NCI-H2107 treated with DMSO at 0.1 percent for 48 hours (cell line): ENCODE data around the gene CLPTM1L.
"Not testable (repeated sequence)": the region's sequence is repeated elsewhere in the genome, so short reads cannot be mapped to it uniquely, and the experiment has no call there.

Source experiments
- DNase-seq: peaks from one replicate; lab custom pipeline; 2025; ENCODE audit not compliant: unreplicated experiment; lab: John Stamatoyannopoulos, UW

The CLPTM1L gene

DNA sequence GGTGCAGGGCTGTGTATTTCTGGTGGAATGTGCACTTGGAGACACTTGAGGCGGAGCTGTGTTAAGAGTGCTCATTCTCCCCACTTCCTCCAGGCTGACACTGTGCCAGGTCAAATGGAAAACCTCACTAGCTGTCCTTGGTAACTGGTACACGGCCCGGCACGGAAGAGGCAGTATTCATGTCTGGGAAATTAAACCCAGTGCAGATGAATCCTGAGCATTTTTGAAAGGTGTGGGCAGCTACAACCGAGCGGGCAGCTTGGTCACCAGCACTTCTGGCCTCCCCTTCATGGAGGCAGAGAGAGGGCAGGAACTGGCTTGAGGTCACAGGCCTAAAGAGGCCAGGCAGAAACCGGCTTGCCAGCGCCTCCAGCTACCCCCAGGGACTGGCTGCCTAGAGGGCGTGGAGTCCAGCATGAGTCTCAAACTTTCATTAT lies 1.6 kb downstream of the CLPTM1L start:
- DNase-seq, result no peak

DNA sequence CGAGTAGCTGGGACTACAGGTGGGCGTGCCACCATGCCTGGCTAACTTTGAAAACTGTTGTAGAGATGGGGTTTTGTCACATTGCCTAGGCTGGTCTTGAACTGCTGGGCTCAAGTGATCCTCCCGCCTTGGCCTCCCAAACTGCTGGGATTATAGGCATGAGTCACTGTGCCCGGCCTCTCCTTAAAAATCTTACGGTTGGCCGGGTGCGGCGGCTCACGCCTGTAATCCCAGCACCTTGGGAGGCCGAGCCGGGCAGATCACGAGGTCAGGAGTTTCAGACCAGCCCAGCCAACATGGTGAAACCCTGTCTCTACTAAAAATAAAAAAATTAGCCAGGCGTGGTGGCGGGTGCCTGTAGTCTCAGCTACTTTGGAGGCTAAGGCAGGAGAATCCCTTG lies 2.2 kb downstream of the CLPTM1L start:
- DNase-seq, result not testable (repeated sequence)

- DNase-seq, result no peak
Measured at GRCh38 chr5:1342268-1342667, 2.6 kb downstream of the CLPTM1L start.

DNA sequence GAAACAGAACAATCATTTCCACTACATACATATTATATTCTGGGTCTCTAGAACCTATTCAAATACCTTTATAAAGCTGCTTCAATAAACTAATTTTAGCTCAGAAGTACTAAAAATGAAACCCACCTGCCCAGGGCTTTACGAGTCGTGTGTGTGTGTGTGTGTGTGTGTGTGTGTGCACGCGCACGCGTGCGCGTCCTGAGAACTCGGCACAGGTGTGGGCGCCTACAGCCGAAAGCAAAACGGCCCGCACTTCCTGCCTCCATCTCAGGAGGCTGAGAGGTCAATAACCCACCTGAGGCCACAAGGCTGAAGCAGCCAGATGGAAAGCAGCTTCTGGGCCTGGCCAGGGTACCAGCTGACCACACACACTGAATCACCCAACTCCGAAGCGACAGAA lies 3.0 kb downstream of the CLPTM1L start:
- no peak for DNase-seq

GRCh38 chr5:1339818-1340210 lies 5.1 kb downstream of the CLPTM1L start:
- not testable (repeated sequence) for DNase-seq

- not testable (repeated sequence) for DNase-seq
Measured at GRCh38 chr5:1339139-1339817, 5.6 kb downstream of the CLPTM1L start.

DNA sequence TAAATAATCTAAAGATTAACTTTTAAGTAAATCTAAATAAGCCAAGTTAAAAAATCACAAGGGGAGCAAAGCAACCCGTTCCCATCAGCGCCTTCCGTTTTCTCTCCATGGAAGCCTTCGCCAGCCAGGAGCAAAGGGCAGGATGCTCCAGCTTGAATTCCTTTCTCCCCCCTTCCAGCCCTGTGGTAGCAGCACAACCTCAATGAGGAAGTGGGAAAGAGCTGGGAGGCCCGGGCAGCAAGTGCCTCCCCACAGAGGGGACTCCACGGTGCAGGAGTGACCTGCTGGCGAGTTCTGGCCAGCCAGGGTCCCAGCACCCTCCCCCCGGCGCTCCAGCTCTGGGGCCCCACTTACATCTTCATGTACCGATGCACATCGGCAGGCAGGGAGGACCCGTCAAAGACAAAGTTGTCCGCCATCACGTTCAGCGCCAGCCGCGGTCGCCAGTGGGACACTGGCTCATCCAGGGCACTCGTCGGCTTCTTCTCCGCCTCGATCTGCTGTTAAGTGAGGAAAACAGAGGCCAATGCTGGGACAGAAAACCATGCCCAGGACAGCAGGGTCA lies 6.3 kb downstream of the CLPTM1L start:
- no peak for DNase-seq

DNA sequence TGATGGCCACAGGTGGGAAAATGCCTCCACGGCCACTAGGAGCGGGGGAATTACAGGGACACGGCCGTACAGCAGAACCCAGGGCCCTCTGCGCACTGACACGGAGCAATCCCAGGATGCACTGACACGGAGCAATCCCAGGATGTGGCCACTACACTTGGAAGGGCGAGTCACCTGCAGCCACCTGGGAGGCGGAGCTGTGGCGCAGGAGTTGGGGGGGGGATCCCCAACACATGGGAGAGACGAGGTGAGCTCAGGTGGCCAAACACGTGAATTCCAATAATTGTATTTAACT lies 6.8 kb downstream of the CLPTM1L start:
- DNase-seq, result no peak

DNA sequence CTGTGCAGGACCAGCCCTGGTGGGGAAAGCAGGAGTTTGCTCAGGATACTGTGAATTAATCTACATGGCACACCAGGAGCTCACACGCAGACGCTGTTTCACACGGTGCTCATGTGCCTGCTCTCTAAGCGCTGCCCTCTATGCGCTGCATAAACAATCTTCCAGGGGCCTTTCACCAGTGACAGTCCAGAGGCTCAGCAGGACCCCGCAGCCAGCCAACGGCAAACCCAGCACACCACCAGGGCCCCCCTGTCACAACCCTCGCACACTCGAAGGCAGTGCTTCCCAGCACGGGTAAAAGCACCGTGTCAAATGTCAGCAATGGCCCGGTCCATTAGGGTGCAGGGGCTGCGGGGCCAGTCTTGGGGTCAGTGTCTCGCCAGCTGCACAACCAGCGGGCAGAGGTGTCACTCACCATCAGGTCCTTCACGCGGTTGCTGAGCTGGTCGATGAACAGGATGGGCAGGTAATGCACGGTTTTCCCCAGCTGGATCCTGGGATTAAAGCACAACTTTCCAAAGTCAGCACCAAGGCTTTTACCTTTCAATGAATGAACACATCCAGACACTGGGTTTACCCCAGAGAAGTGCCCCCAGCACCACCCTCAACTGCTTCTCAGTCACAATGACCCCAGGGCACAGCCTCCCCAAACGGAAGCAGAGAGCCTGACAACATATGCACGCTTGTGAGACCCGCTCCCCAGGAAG lies 7.3 kb downstream of the CLPTM1L start:
- no peak for DNase-seq

- DNase-seq, result no peak
Measured at GRCh38 chr5:1336749-1337488, 8.0 kb downstream of the CLPTM1L start.

- DNase-seq, result no peak
Measured at GRCh38 chr5:1336106-1336561, 8.8 kb downstream of the CLPTM1L start.

GRCh38 chr5:1335540-1336095 lies 9.3 kb downstream of the CLPTM1L start:
- no peak for DNase-seq

DNA sequence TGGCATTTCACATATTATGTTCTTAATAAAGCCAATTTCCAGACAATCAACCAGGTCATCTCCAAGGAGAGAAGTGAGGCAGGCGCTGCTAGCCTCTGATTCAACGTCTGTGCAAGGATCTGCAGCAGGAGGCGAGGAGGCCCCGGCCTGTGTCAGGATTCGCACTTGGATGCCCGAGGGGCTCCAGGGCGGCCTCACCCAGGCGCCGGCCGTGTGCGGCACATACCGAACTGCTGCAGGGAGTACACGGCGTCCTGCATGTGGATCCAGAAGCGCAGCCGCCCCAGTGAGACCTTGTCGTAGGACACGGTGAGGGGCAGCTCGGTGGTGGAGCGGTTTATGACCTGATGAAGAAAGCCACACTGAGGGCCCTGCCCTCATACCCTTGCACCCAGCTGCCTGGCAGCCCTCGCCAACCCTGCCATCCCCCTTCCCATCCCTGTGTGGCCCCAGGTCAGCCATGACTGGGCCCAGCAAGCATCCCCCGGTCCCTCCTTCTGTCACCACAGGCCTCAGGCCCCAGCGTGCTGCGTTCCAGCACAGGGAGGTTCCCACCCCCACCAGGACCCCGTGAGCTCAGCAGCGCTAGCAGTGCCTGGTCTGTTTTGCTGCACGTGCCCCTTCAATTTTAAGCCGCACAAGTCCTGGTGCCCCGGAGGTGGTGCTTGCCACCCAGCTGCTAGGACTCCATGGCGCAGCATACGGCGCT lies 9.9 kb downstream of the CLPTM1L start:
- DNase-seq, result no peak

DNA sequence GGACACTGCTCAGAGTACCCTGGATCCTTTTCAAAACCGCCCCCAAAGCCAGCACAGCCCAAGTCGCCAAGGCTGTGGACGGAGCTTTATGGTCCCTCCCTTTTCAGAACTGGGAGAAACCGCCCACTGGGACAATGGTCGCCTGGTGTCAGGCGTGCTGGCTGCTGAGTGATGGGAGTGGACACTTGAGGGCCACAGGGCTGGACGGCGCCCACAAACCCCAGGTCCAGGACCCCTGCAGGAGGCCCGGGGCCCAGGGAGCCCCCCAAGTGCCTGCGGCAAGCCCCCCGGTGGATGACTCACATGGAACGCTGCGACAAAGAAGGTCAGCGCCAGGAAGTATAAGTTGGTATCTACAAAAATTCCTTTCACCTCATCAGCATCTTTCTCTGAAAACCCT lies 10.9 kb downstream of the CLPTM1L start:
- DNase-seq, result no peak

DNA sequence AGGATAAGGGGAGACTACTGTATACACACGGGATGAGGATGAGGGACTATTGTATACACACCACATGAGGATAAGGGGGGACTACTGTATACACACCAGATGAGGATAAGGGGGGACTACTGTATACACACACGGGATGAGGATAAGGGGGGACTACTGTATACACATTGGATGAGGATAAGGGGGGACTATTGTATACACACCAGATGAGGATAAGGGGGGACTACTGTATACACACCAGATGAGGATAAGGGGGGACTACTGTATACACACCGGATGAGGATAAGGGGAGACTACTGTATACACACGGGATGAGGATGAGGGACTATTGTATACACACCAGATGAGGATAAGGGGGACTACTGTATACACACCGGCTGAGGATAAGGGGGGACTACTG lies 11.6 kb downstream of the CLPTM1L start:
- DNase-seq, result not testable (repeated sequence)

DNA sequence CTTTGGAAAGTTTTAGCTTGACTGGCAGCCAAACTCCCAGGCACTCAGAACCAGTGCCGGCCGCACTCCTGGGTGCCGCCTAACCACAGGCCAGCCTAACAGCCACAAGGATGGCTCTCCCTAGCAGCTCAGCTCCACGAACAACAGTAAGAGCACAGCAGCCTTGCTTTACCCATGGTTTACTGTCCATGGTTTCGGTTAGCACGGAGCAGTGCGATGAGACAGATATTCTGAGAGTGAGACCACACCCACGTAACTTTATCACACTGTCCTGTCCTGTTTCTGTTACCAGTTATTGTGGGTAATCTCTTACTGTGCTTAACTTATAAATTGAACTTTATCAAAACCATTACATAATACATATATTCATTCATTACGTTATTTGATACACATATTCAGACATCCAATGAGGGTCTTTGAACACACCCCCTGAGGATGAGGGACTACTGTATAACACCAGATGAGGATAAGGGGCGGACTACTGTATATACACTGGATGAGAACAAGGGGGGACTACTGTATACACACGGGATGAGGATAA lies 12.4 kb downstream of the CLPTM1L start:
- DNase-seq, result no peak

DNA sequence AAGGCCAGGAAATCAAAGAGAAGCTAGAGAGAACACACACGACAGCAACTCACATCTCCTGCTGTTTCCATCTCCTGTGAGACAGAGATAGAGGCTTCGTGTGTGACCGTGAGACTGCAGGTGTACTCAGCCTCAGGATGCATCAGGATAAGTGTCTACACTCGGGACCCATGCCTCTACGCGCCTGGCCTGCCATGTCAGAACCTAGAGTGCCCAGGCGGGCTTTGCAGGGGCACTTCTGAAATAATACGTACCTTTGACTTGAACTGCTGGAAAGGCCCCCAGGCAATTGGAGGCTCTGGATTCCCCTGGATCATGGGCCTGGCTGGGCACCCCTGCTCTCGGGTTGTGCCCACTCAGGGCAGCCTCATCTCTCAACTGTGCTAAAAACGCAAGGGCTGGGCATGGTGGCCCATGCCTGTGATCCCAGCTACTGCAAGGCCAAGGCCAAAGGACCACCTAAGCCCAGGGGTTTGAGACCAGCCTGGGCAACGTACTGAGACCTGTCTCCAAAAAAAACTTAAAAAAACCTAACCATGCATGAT lies 13.0 kb downstream of the CLPTM1L start:
- DNase-seq, result no peak

DNA sequence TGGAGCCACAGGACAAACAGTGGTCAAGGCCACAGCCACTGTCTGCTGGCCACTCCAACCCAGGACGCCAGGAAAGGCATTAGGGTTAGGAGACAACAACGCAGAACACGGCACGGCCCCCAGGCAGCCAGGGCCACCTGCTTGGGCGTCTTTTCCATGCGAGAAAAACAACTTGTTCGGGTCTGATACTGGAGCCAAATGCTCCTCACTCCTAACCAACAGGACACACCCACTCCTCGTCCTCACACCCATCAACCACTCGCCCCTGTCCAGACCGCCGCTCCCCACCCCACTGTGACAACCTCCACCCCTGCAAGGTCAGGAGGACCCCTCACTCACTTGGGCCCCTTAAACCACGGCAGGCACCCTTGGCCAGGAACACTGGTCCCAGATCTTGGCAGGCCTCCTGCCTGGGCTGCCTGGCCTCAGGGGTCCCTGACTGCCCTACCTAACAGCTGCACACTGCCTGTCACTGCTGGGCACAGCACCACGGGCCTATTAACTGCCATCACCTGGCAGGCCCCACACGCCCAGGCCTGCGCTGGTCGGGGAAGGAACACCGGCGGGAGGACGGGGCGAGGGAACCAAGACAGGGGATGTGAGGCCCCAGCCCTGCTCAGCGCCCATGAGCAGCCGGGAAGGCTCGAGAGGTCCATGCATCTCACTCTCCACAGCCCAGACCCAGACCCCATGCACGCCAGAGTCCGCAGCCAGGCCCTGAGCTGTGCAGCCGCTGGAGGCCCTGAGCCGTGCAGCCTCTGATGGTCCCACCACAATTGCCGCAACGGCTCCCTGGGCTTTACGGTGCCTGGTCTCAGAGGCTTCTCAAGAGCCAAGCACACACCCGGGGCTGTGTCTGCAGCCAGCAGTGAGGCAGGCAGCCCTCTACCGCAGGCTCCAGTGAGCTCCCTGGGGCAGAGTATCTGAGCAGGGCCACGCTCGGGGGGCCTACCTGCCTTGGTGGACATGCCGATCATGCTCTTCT lies 13.8 kb downstream of the CLPTM1L start:
- DNase-seq, result no peak
